RWPE2 (cell line): ENCODE data around the gene ITPRID1.

Source experiments
- ATAC-seq: fragments of 200-7000 bp; cut with Tn5 transposase; 3 replicates; pipeline ENCODE4 v1.9.1; 2021; ENCODE audit warnings: low read depth
- DNase-seq: peaks from one replicate; pipeline ENCODE4 v3.0.0-alpha.2; 2020; ENCODE audit warnings: low spot score
- H3K27ac ChIP-seq: fragments of 450-650 bp; 2 replicates; pipeline ENCODE4 v1.5.1; 2017; ENCODE audit warnings: mild to moderate bottlenecking; ENCODE audit not compliant: poor library complexity, severe bottlenecking
- H3K27me3 ChIP-seq: fragments of 250-450 bp; sonication (Bioruptor Pico); 2 replicates; pipeline ENCODE4 v1.5.1; 2021; ENCODE audit warnings: mild to moderate bottlenecking, moderate library complexity; ENCODE audit not compliant: insufficient read depth, poor library complexity, severe bottlenecking
- H3K36me3 ChIP-seq: fragments of 250-450 bp; sonication (Bioruptor Pico); 2 replicates; pipeline ENCODE4 v1.5.1; 2020; ENCODE audit warnings: low read depth, mild to moderate bottlenecking, moderate library complexity
- H3K4me1 ChIP-seq: fragments of 250-450 bp; sonication (Bioruptor Pico); 2 replicates; pipeline ENCODE4 v1.5.1; 2021; ENCODE audit warnings: mild to moderate bottlenecking, moderate library complexity; ENCODE audit not compliant: insufficient read depth, poor library complexity, severe bottlenecking
- H3K4me3 ChIP-seq: fragments of 250-450 bp; sonication (Bioruptor Pico); 2 replicates; pipeline ENCODE4 v1.5.1; 2021; ENCODE audit warnings: mild to moderate bottlenecking, moderate library complexity; ENCODE audit not compliant: severe bottlenecking
- H3K9me3 ChIP-seq: fragments of 250-450 bp; sonication (Bioruptor Pico); 2 replicates; pipeline ENCODE4 v1.5.1; 2021; ENCODE audit warnings: mild to moderate bottlenecking, moderate library complexity; ENCODE audit not compliant: severe bottlenecking
- CTCF ChIP-seq: fragments of 450-650 bp; IDR thresholded peaks from one replicate; pipeline ENCODE4 v1.5.1; 2017; ENCODE audit warnings: mild to moderate bottlenecking, moderate library complexity; ENCODE audit not compliant: poor library complexity, severe bottlenecking

The ITPRID1 gene

GRCh38 chr7:31664890-31665289, 151.0 kb downstream of the ITPRID1 start:
- DNase-seq (no peak), ATAC-seq (no peak)
- no peaks in the 10 kb centered on the region for H3K9me3 ChIP-seq
- TF ChIP-seq CTCF: no peak
- H3K4me1 ChIP-seq: no peaks in the 10 kb centered on the region
- no peak overlapping the region for H3K4me3 ChIP-seq
- H3K27me3 ChIP-seq: peaks cover 4% of the 10 kb centered on the region
- no peaks in the 10 kb centered on the region for H3K36me3 ChIP-seq
- H3K27ac ChIP-seq: no peak overlapping the region

- H3K4me1 ChIP-seq: no peaks in the 10 kb centered on the region
- no peak overlapping the region for H3K4me3 ChIP-seq
- H3K36me3 ChIP-seq: no peaks in the 10 kb centered on the region
- ATAC-seq (no peak), DNase-seq (no peak)
- H3K27me3 ChIP-seq: peaks cover 4% of the 10 kb centered on the region
- no peaks in the 10 kb centered on the region for H3K9me3 ChIP-seq
- no peak overlapping the region for H3K27ac ChIP-seq
- no peak for TF ChIP-seq CTCF
Observed at GRCh38 chr7:31665546-31665945, 151.7 kb downstream of the ITPRID1 start.

- DNase-seq (no peak), ATAC-seq (no peak)
- Histone ChIP-seq H3K4me3 (no peak overlapping the region), H3K27ac (no peak overlapping the region), H3K27me3 (peaks cover 4% of the 10 kb centered on the region), H3K9me3 (no peaks in the 10 kb centered on the region), H3K4me1 (no peaks in the 10 kb centered on the region), H3K36me3 (no peaks in the 10 kb centered on the region)
- no peak for TF ChIP-seq CTCF
Observed at GRCh38 chr7:31669461-31669860, 155.6 kb downstream of the ITPRID1 start.

- Histone ChIP-seq H3K27ac (no peak overlapping the region), H3K27me3 (peaks cover 19% of the 10 kb centered on the region), H3K4me3 (no peak overlapping the region), H3K4me1 (no peaks in the 10 kb centered on the region), H3K36me3 (no peaks in the 10 kb centered on the region), H3K9me3 (no peaks in the 10 kb centered on the region)
- TF ChIP-seq CTCF: no peak
- ATAC-seq (no peak), DNase-seq (no peak)
Observed at GRCh38 chr7:31679574-31680305, 165.8 kb downstream of the ITPRID1 start.
